Measurements from ENCODE around the gene TNPO1. TPM values are rescaled to one million over a fixed set of nuclear protein-coding genes. Genes with fewer than 3 reads are reported as not detected.

Gene TNPO1
- total and polyA plus RNA-seq, 4 donors = 5.7 to 95.8 (median 29.2) TPM

GRCh38 chr5:72840041-72840440, 23.6 kb downstream of the TNPO1 start:
- TF ChIP-seq HNF4A (conservative IDR thresholded peaks at IDR 0.05) = no peak
- TF ChIP-seq ZBTB33 (IDR thresholded peaks at IDR 0.05) = no peak
- TF ChIP-seq ATF3 (IDR thresholded peaks at IDR 0.05) = no peak
- TF ChIP-seq CTCF (IDR thresholded peaks at IDR 0.05; ENCODE audit: low read depth, low read length, missing input control) = no peak
- TF ChIP-seq SP1 (IDR thresholded peaks at IDR 0.05) = no peak
- TF ChIP-seq JUND (IDR thresholded peaks at IDR 0.05) = no peak
- no peak for TF ChIP-seq EGR1 (IDR thresholded peaks at IDR 0.05; ENCODE audit: low read depth in 2 of 2)
- TF ChIP-seq TAF1 (conservative IDR thresholded peaks at IDR 0.05) = no peak
- no peak for TF ChIP-seq FOXA2 (IDR thresholded peaks at IDR 0.05)
- TF ChIP-seq GABPA (IDR thresholded peaks at IDR 0.05 in 1 of 2, conservative IDR thresholded peaks at IDR 0.05 in 1 of 2) = no peak
- TF ChIP-seq NR2F2 (IDR thresholded peaks at IDR 0.05) = no peak
- no peak for TF ChIP-seq FOXA1 (IDR thresholded peaks at IDR 0.05)
- no peak for TF ChIP-seq MAX (IDR thresholded peaks at IDR 0.05)
- TF ChIP-seq YY1 (IDR thresholded peaks at IDR 0.05) = no peak
- no peak for TF ChIP-seq HNF4G (IDR thresholded peaks at IDR 0.05)
- TF ChIP-seq RXRA (IDR thresholded peaks at IDR 0.05) = no peak
- TF ChIP-seq REST (IDR thresholded peaks at IDR 0.05) = no peak
- TF ChIP-seq RAD21 (IDR thresholded peaks at IDR 0.05) = no peak
- Histone ChIP-seq H3K9me3 (ENCODE audit: control insufficient read depth in 4 of 4, low read length in 3 of 4) (no peaks in the 10 kb centered on the region), H3K4me3 (ENCODE audit: low read depth in 1 of 3, low read length in 3 of 3) (no peak overlapping the region), H3K9ac (ENCODE audit: low read depth in 1 of 2, low read length in 2 of 2) (no peak overlapping the region), H3K27ac (ENCODE audit: low read depth in 1 of 2, low read length in 2 of 2) (no peak overlapping the region), H3K27me3 (ENCODE audit: control insufficient read depth in 4 of 4, insufficient read depth in 4 of 4, low read length in 3 of 4) (no peaks in the 10 kb centered on the region), H3K36me3 (ENCODE audit: control insufficient read depth in 4 of 4, insufficient read depth in 3 of 4, low read depth in 1 of 4, low read length in 3 of 4) (no peaks in the 10 kb centered on the region), H3K4me1 (ENCODE audit: control insufficient read depth in 4 of 4, insufficient read depth in 4 of 4, low read length in 3 of 4) (peaks cover 0 to 3% (median 0%) of the 10 kb centered on the region in 4 donors)
- no peak for DNase-seq (ENCODE audit: low spot score)
- WGBS = 59% methylated on average over 5 of the region's 5 CpGs
